Activated effector memory CD4-positive, alpha-beta T cell treated with anti-CD3 and anti-CD28 coated beads, Interleukin-2, amount 50 U/mL, for 16 hours (primary cell): ENCODE data around the gene DIS3L2.
"Not testable (repeated sequence)": the region's sequence is repeated elsewhere in the genome, so short reads cannot be mapped to it uniquely, and the experiment has no call there.

Experiments
- DNase-seq: peaks from one replicate; pipeline ENCODE4 v3.0.0-alpha.2; 2020

The DIS3L2 gene

GRCh38 chr2:232377319-232377718 lies 415.8 kb downstream of the DIS3L2 start:
- DNase-seq = peak; percentile 60

DNA sequence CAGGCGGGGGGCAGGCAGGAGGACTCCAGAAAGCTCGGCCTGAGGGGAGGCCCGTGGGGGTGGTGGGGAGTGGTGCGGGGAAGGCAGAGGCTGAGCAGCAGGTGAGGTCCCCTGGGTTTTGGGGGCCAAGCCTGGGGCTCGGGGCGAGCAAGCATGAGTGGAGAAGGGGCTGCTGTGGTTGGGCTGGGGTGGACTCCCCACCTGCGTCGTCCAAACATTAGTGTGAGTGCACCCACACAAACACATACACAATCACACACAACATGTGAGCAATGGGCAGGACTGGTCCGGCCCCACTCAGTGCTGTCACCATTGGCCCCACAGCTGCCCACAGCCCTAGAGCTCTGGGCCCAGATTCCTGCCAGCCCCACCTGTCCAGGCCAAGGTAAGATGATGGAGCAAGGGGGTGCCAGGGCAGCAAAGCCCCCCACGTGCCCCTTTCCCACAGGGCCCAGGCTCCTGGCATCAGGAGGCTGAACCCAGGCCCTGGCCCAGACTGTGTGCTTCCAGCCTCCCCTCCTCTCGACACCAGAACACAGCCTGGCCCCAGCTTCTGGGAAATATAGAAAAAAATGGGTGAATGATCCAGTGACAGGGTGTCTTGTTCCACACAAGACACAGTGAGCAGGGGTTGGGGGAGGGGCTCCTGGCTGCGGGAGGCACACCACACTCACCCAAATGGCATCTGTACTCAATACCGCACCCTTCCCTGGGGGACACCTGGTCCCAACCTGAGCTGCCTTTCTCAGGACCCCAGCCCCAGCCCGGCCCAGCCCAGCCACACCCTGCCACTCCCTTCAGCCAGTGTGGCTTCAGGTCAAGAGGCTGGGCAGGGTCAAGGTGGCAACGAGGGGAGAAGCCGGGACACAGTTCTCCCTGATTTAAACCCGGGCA lies 416.6 kb downstream of the DIS3L2 start:
- peak; percentile 59 for DNase-seq

- not testable (repeated sequence) for DNase-seq
Observed at GRCh38 chr2:232378735-232379151, 417.2 kb downstream of the DIS3L2 start, which contains the start of gene ALPP. Gene ALPP (plus strand): TSS chr2:232378751. CDS start chr2:232378803, 52 bp downstream.

DNA sequence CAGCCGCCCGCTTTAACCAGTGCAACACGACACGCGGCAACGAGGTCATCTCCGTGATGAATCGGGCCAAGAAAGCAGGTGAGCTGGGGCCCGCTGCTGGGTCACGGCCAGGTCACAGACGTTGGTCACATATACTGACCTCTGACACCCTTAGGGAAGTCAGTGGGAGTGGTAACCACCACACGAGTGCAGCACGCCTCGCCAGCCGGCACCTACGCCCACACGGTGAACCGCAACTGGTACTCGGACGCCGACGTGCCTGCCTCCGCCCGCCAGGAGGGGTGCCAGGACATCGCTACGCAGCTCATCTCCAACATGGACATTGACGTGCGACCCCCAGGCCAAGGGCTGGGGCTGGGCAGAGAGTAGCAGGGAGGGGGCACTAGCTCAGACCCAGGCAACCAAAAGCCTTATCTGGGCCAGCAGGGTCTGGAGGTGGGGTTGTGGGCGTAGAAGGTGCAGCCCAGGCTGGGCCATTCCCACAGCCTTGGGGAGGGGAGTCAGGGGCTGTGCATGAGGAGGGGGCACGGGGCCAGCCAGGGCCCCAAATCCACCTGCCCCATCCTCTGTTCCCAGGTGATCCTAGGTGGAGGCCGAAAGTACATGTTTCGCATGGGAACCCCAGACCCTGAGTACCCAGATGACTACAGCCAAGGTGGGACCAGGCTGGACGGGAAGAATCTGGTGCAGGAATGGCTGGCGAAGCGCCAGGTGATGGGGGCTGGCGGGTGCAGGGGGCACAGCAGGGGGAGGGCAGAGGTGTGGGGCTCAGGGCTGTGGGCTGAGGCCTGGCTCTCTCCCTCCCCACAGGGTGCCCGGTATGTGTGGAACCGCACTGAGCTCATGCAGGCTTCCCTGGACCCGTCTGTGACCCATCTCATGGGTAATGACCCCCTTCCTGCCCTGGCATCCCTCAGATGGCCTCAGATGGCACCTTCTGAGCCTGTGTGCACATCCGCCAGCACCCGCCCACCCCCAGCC lies 418.4 kb downstream of the DIS3L2 start:
- DNase-seq = not testable (repeated sequence)

GRCh38 chr2:232381204-232382031 lies 419.9 kb downstream of the DIS3L2 start:
- DNase-seq = not testable (repeated sequence)

GRCh38 chr2:232382331-232383225 lies 421.1 kb downstream of the DIS3L2 start:
- DNase-seq = peak; percentile 45

DNA sequence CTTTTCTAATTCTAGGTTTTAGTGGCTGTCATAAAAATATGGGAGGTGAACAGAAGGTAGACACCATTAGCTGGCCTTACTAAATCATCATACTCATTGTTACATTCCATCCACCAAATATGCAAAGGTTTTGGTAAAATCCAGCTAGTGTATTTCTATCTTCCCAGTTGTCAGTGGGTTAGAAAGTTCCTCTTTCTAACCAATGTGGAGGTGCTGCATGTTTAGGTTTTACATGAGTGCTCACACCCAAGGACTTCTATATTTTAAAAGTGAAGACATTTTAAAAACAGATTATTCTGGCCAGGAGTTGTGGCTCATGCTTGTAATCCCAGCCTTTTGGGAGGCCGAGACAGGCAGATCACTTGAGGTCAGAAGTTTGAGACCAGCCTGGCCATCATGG lies 423.0 kb downstream of the DIS3L2 start:
- DNase-seq = no peak

- DNase-seq = not testable (repeated sequence)
Observed at GRCh38 chr2:232385058-232385457, 423.5 kb downstream of the DIS3L2 start.

GRCh38 chr2:232385660-232386489 lies 424.4 kb downstream of the DIS3L2 start:
- no peak for DNase-seq

- DNase-seq = no peak
Observed at GRCh38 chr2:232386490-232386739, 424.9 kb downstream of the DIS3L2 start.
